Fibroblast of skin of right biceps (primary cell): ENCODE measurements around the gene C10orf95.

ENCODE experiments used
- DNase-seq: peaks from one replicate; pipeline ENCODE4 v3.0.0-alpha.2; 2013

Gene C10orf95

DNA sequence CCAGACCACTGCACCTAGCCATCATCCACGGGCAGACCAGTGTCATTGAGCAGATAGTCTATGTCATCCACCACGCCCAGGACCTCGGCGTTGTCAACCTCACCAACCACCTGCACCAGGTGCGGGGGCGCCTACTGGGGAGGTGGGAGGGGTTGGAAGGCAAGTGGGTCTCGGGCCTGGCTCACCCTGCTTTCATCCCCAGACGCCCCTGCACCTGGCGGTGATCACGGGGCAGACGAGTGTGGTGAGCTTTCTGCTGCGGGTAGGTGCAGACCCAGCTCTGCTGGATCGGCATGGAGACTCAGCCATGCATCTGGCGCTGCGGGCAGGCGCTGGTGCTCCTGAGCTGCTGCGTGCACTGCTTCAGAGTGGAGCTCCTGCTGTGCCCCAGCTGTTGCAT lies 51.3 kb downstream of the C10orf95 start:
- no peak for DNase-seq
